PC-9 (cell line): ENCODE measurements around the gene ZFX. TPM values are rescaled to one million over a fixed set of nuclear protein-coding genes. Genes with fewer than 3 reads are reported as not detected.
A peak's percentile ranks its signal among the peaks of the same experiment; 100 is the strongest.

Experiments used
- BruUV-seq: library from RNA; stranded (reverse); fragments of 400-500 nt; replicated peaks from 2 replicates; lab custom pipeline; 2021; lab: Mats Ljungman, UMichigan
- CTCF ChIA-PET: fragments of 300-600 bp; sonication (Branson Sonifier 250); formaldehyde crosslinking; loops from one replicate; lab custom pipeline; 2022; ENCODE audit warnings: antibody characterized with exemption; lab: Charles Lee
- POLR2A ChIA-PET: fragments of 300-600 bp; sonication (Branson Sonifier 250); formaldehyde crosslinking; loops from one replicate; lab custom pipeline; 2022; ENCODE audit warnings: antibody characterized with exemption; ENCODE audit not compliant: unreplicated experiment; lab: Charles Lee
- DNase-seq, 2 experiments: peaks; one replicate each; pipeline versions ENCODE4 v3.0.0 to v3.0.0-alpha.2; 2015 to 2022; ENCODE audit warnings: mixed read lengths in 1 of 2
- H2AFZ ChIP-seq: fragments of 200-600 bp; sonication (generic); 2 replicates; pipeline ENCODE4 v1.8.1; 2017; ENCODE audit warnings: antibody characterized with exemption
- H3F3A ChIP-seq: fragments of 200-600 bp; sonication (generic); 2 replicates; pipeline ENCODE4 v1.8.1; 2017; ENCODE audit warnings: antibody characterized with exemption, mild to moderate bottlenecking, low read depth; ENCODE audit not compliant: insufficient read depth
- H3K27ac ChIP-seq: fragments of 200-600 bp; sonication (generic); 2 replicates; pipeline ENCODE4 v1.6.1; 2016; ENCODE audit warnings: mixed run types
- H3K27me3 ChIP-seq: fragments of 200-600 bp; sonication (generic); 2 replicates; pipeline ENCODE4 v1.6.1; 2016; ENCODE audit warnings: low read depth, mixed run types; ENCODE audit not compliant: insufficient read depth
- H3K36me3 ChIP-seq: fragments of 200-600 bp; sonication (generic); 2 replicates; pipeline ENCODE4 v1.6.1; 2016; ENCODE audit warnings: low read depth, mixed run types
- H3K4me1 ChIP-seq: fragments of 200-600 bp; sonication (generic); replicated peaks from 2 replicates; pipeline ENCODE4 v1.6.1; 2016; ENCODE audit warnings: mixed run types; ENCODE audit not compliant: insufficient read depth
- H3K4me2 ChIP-seq: fragments of 200-600 bp; sonication (generic); 2 replicates; pipeline ENCODE4 v1.6.1; 2017; ENCODE audit warnings: mixed run types
- H3K4me3 ChIP-seq: fragments of 200-600 bp; sonication (generic); 2 replicates; pipeline ENCODE4 v1.6.1; 2016; ENCODE audit warnings: mixed run types
- H3K79me2 ChIP-seq: fragments of 200-600 bp; sonication (generic); 2 replicates; pipeline ENCODE4 v1.6.1; 2017; ENCODE audit warnings: low read depth, mixed run types
- H3K9me2 ChIP-seq: fragments of 200-600 bp; sonication (generic); 2 replicates; pipeline ENCODE4 v1.8.1; 2017; ENCODE audit warnings: mild to moderate bottlenecking; ENCODE audit not compliant: insufficient read depth
- H3K9me3 ChIP-seq: fragments of 200-600 bp; sonication (generic); 2 replicates; pipeline ENCODE4 v1.8.1; 2016; ENCODE audit warnings: low read depth; ENCODE audit not compliant: insufficient read depth
- H4K20me1 ChIP-seq: fragments of 200-600 bp; sonication (generic); 2 replicates; pipeline ENCODE4 v1.8.1; 2017; ENCODE audit not compliant: insufficient read depth
- CTCF ChIP-seq: fragments of 200-600 bp; sonication (generic); conservative IDR thresholded peaks from 2 replicates; pipeline ENCODE4 v1.6.1; 2017; ENCODE audit warnings: mixed run types, antibody characterized with exemption, mild to moderate bottlenecking, moderate library complexity
- EZH2 ChIP-seq: fragments of 200-600 bp; sonication (generic); IDR thresholded peaks from 2 replicates; pipeline ENCODE4 v1.8.0; 2017; ENCODE audit warnings: antibody characterized with exemption, low read depth
- intact Hi-C: fragments of 100-400 bp; cut with micrococcal nuclease; formaldehyde crosslinking; loops from one replicate; pipeline ENCODE4 v1.10.0; 2022; ENCODE audit not compliant: unreplicated experiment
- total RNA-seq: library from RNA; stranded (reverse); gene quantifications from 2 replicates; pipeline ENCODE4 v1.2.3, GENCODE V29; 2021

The ZFX gene
- total RNA-seq, 1 experiment from 2014 or later = 39.6 TPM

- Histone ChIP-seq H3K79me2 (no peaks in the 10 kb centered on the region), H3K4me3 (no peak overlapping the region), H3K9me2 (no peaks in the 10 kb centered on the region), H4K20me1 (no peaks in the 10 kb centered on the region), H3K4me1 (no peaks in the 10 kb centered on the region), H3K27me3 (no peaks in the 10 kb centered on the region), H3K4me2 (no peak overlapping the region), H3K36me3 (no peaks in the 10 kb centered on the region), H3K27ac (no peak overlapping the region), H3K9me3 (no peaks in the 10 kb centered on the region), H3F3A (no peaks in the 10 kb centered on the region), H2AFZ (no peak overlapping the region)
- DNase-seq = no peak
- TF ChIP-seq EZH2 = no peak
- TF ChIP-seq CTCF = no peak
- intact Hi-C loops = loop anchor here (10.0 kb wide), 2 partner anchors 238 to 758 kb away; partner anchors contain the start of gene ARX
- no TSS peak for BruUV-seq
- POLR2A ChIA-PET = no interaction called here
- CTCF ChIA-PET = interaction anchor here (0.6 kb wide), 1 partner anchor 23 kb away, joined by 3 read pairs; no protein-coding TSS in a partner anchor
These were observed 107.5 kb downstream of the ZFX start for GRCh38 chrX:24257011-24257410.

GRCh38 chrX:24259544-24260240 is 110.2 kb downstream of the ZFX start:
- Histone ChIP-seq H3F3A (no peaks in the 10 kb centered on the region), H2AFZ (no peak overlapping the region), H3K79me2 (no peaks in the 10 kb centered on the region), H3K4me2 (no peak overlapping the region), H3K4me1 (no peaks in the 10 kb centered on the region), H4K20me1 (no peaks in the 10 kb centered on the region), H3K9me3 (no peaks in the 10 kb centered on the region), H3K36me3 (no peaks in the 10 kb centered on the region), H3K4me3 (no peak overlapping the region), H3K27ac (no peak overlapping the region), H3K9me2 (no peaks in the 10 kb centered on the region), H3K27me3 (no peaks in the 10 kb centered on the region)
- TF ChIP-seq CTCF (peak; percentile 71), EZH2 (no peak)
- POLR2A ChIA-PET = no interaction called here
- CTCF ChIA-PET = interaction anchor here (0.6 to 1.1 kb wide), 2 partner anchors 239 to 714 kb away, joined by 3 read pairs; no protein-coding TSS in a partner anchor
- no TSS peak for BruUV-seq
- peak in 1 of 2 experiments; percentile 48 for DNase-seq
- intact Hi-C loops = loop anchor here (10.0 kb wide), 2 partner anchors 235 to 755 kb away; partner anchors contain the start of gene ARX

GRCh38 chrX:24260842-24261550 is 111.5 kb downstream of the ZFX start:
- POLR2A ChIA-PET = no interaction called here
- Histone ChIP-seq H3K9me2 (no peaks in the 10 kb centered on the region), H3F3A (no peaks in the 10 kb centered on the region), H3K79me2 (no peaks in the 10 kb centered on the region), H4K20me1 (no peaks in the 10 kb centered on the region), H2AFZ (no peak overlapping the region), H3K9me3 (no peaks in the 10 kb centered on the region), H3K4me2 (no peak overlapping the region), H3K27me3 (no peaks in the 10 kb centered on the region), H3K4me3 (no peak overlapping the region), H3K36me3 (no peaks in the 10 kb centered on the region), H3K4me1 (no peaks in the 10 kb centered on the region), H3K27ac (no peak overlapping the region)
- BruUV-seq = no TSS peak
- no peak for TF ChIP-seq CTCF
- TF ChIP-seq EZH2 = no peak
- no peak for DNase-seq
- intact Hi-C loops = no loop called here
- CTCF ChIA-PET = no interaction called here
